Caco-2 (cell line): Measurements from ENCODE around the gene SERPINB6. TPM values are rescaled to one million over a fixed set of nuclear protein-coding genes. Genes with fewer than 3 reads are reported as not detected.
A peak's percentile ranks its signal among the peaks of the same experiment; 100 is the strongest.
"Not testable (repeated sequence)": the region's sequence is repeated elsewhere in the genome, so short reads cannot be mapped to it uniquely, and the experiment has no call there.

ENCODE experiments used
- BruUV-seq: library from RNA; stranded (reverse); fragments of 400-500 nt; replicated peaks from 2 replicates; lab custom pipeline; 2021; lab: Mats Ljungman, UMichigan
- CTCF ChIA-PET: fragments of 300-600 bp; sonication (Branson Sonifier 250); formaldehyde crosslinking; loops from one replicate; lab custom pipeline; 2022; ENCODE audit warnings: antibody characterized with exemption; lab: Charles Lee
- POLR2A ChIA-PET: fragments of 300-600 bp; sonication (Branson Sonifier 250); formaldehyde crosslinking; loops from one replicate; lab custom pipeline; 2022; ENCODE audit warnings: antibody characterized with exemption; lab: Charles Lee
- DNase-seq, 2 experiments: peaks; one replicate each; pipeline versions ENCODE4 v3.0.0 to v3.0.0-alpha.2; 2020 to 2022
- H3K27me3 ChIP-seq: replicated peaks from 2 replicates; pipeline ENCODE4 v1.6.0; 2011; ENCODE audit warnings: low read length; ENCODE audit not compliant: control insufficient read depth, insufficient read depth
- H3K36me3 ChIP-seq: 2 replicates; pipeline ENCODE4 v1.5.1; 2011; ENCODE audit warnings: low read length; ENCODE audit not compliant: control insufficient read depth, insufficient read depth
- H3K4me1 ChIP-seq: fragments of 250-450 bp; sonication (Bioruptor Pico); 2 replicates; pipeline ENCODE4 v1.5.1; 2020; ENCODE audit warnings: mild to moderate bottlenecking
- H3K4me3 ChIP-seq: 2 replicates; pipeline ENCODE4 v1.5.1; 2011; ENCODE audit warnings: low read depth, mild to moderate bottlenecking, control low read depth, low read length
- H3K9me3 ChIP-seq: fragments of 250-450 bp; sonication (Bioruptor Pico); 2 replicates; pipeline ENCODE4 v1.5.1; 2020; ENCODE audit warnings: mild to moderate bottlenecking, moderate library complexity
- H3K27ac Mint-ChIP-seq: one replicate; pipeline ENCODE4 v1.8.0; 2022; ENCODE audit warnings: mixed read lengths; ENCODE audit not compliant: unreplicated experiment
- H3K27me3 Mint-ChIP-seq: one replicate; pipeline ENCODE4 v1.8.0; 2022; ENCODE audit warnings: mixed read lengths; ENCODE audit not compliant: insufficient read depth, unreplicated experiment
- H3K36me3 Mint-ChIP-seq: one replicate; pipeline ENCODE4 v1.8.0; 2022; ENCODE audit warnings: mild to moderate bottlenecking, mixed read lengths; ENCODE audit not compliant: insufficient read depth, unreplicated experiment
- H3K4me1 Mint-ChIP-seq: one replicate; pipeline ENCODE4 v1.8.0; 2022; ENCODE audit warnings: low read depth, mixed read lengths; ENCODE audit not compliant: unreplicated experiment
- H3K4me3 Mint-ChIP-seq: one replicate; pipeline ENCODE4 v1.8.0; 2022; ENCODE audit warnings: mild to moderate bottlenecking, moderate library complexity, mixed read lengths; ENCODE audit not compliant: unreplicated experiment
- H3K9me3 Mint-ChIP-seq: one replicate; pipeline ENCODE4 v1.8.0; 2022; ENCODE audit warnings: mixed read lengths; ENCODE audit not compliant: unreplicated experiment
- intact Hi-C: fragments of 100-400 bp; cut with micrococcal nuclease; formaldehyde crosslinking; loops from one replicate; pipeline ENCODE4 v1.10.0; 2022; ENCODE audit not compliant: unreplicated experiment
- total RNA-seq: library from RNA; stranded (reverse); gene quantifications from 2 replicates; pipeline ENCODE4 v1.2.3, GENCODE V29; 2022
- TF ChIP-seq, protein P1 (sequence below), 2 experiments: fragments of 200-600 bp in 1 of 2; IDR thresholded peaks; 1 replicate in 1 of 2; 2 replicates in 1 of 2; pipeline versions ENCODE4 v1.5.1 to v1.8.0; 2011 to 2022; ENCODE audit warnings: antibody characterized with exemption in 1 of 2, control low read depth in 1 of 2, inconsistent platforms in 1 of 2, low read depth in 1 of 2, low read length in 1 of 2, mild to moderate bottlenecking in 1 of 2, moderate library complexity in 1 of 2; ENCODE audit not compliant: insufficient read depth in 1 of 2, severe bottlenecking in 1 of 2, unreplicated experiment in 1 of 2

Gene SERPINB6
- total RNA-seq, 1 experiment from 2014 or later = 60.0 TPM

DNA sequence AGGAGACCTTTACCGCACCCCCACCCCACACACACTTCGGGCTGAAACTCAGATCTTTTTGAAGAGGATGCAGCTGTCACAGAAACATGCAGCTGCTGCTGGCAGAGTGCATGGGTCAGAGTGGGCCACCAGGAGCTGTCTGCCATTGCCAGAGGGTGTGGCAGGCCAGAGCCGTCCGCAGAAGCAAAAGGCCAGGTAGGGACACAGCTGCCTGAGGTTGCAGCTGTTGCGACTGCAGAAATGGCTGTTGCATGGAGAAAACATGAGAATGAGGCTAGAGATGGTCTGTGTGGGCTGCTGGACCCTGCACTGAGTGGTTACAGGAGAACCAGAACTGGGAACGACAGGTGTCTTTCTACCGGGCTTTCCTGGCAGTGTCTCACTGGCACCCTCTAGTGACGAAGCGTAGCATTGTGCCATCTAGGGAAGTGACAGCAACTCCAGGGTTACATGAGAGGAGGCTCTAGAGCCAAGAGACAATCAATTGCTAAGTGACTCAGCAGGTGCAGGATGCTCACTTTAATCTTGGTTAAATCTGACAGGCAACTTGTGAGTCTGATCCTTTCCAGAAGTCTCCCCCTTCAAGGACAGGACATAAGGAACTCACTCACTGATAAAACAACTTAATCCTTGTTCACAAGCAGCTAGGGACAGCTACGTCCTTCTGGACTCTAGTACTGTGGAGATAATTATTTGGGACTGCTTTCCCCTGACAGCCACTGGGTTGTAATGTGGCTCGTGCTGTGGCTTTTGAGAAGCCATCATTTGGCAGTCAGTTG lies 39.2 kb downstream of the SERPINB6 start:
- Mint-ChIP-seq H3K36me3 (no peaks in the 10 kb centered on the region), H3K4me1 (peaks cover 11% of the 10 kb centered on the region), H3K27me3 (no peaks in the 10 kb centered on the region), H3K4me3 (no peak overlapping the region), H3K9me3 (no peaks in the 10 kb centered on the region), H3K27ac (no peak overlapping the region)
- no peaks in the 10 kb centered on the region for H3K36me3 ChIP-seq
- BruUV-seq = no TSS peak
- no peaks in the 10 kb centered on the region for H3K27me3 ChIP-seq
- CTCF ChIA-PET = interaction anchor here (0.6 to 2.8 kb wide), 11 partner anchors 18 to 141 kb away, joined by 3 to 27 read pairs (median 4); partner anchors contain the start of gene SERPINB1
- peak; percentile 85 to 90 for DNase-seq
- no peaks in the 10 kb centered on the region for H3K4me1 ChIP-seq
- TF ChIP-seq, protein P1, sequence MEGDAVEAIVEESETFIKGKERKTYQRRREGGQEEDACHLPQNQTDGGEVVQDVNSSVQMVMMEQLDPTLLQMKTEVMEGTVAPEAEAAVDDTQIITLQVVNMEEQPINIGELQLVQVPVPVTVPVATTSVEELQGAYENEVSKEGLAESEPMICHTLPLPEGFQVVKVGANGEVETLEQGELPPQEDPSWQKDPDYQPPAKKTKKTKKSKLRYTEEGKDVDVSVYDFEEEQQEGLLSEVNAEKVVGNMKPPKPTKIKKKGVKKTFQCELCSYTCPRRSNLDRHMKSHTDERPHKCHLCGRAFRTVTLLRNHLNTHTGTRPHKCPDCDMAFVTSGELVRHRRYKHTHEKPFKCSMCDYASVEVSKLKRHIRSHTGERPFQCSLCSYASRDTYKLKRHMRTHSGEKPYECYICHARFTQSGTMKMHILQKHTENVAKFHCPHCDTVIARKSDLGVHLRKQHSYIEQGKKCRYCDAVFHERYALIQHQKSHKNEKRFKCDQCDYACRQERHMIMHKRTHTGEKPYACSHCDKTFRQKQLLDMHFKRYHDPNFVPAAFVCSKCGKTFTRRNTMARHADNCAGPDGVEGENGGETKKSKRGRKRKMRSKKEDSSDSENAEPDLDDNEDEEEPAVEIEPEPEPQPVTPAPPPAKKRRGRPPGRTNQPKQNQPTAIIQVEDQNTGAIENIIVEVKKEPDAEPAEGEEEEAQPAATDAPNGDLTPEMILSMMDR (IDR thresholded peaks at IDR 0.05; ENCODE audit: insufficient read depth in 1 of 2, low read depth in 1 of 2, low read length in 1 of 2, severe bottlenecking in 1 of 2, unreplicated experiment in 1 of 2) = peak; percentile 91 to 97
- POLR2A ChIA-PET = interaction anchor here (0.6 to 1.0 kb wide), 2 partner anchors 86 to 91 kb away, joined by 3 read pairs; partner anchors contain the start of gene SERPINB1
- H3K9me3 ChIP-seq = no peaks in the 10 kb centered on the region
- H3K4me3 ChIP-seq = no peak overlapping the region
- intact Hi-C loops = loop anchor here (1.0 to 5.0 kb wide), 6 partner anchors 21 to 141 kb away; no protein-coding TSS in a partner anchor

DNA sequence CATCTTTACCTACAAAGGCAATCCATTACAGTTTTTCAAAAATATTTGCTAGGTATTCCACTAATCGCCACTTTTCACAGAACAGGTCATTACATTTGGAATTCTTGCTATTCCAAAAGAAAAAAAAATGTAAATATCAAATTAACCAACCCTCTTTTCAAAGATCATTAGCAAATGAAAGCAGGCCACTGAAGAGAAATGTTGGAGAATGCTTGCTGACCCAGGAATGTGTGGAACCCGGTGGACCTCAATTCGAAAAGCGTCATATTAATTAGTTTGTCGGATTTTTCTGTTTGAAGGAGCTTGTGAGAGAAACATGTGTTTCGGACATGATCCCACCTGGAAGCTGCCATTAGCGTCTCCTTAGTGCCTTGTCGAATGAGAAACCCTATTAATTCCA lies 40.3 kb downstream of the SERPINB6 start:
- H3K27me3 Mint-ChIP-seq = no peaks in the 10 kb centered on the region
- H3K9me3 Mint-ChIP-seq = no peaks in the 10 kb centered on the region
- TF ChIP-seq, protein P1 (IDR thresholded peaks at IDR 0.05; ENCODE audit: insufficient read depth in 1 of 2, low read depth in 1 of 2, low read length in 1 of 2, severe bottlenecking in 1 of 2, unreplicated experiment in 1 of 2) = no peak
- H3K36me3 Mint-ChIP-seq = no peaks in the 10 kb centered on the region
- Histone ChIP-seq H3K27me3 (no peaks in the 10 kb centered on the region), H3K4me1 (peaks cover 10% of the 10 kb centered on the region), H3K36me3 (no peaks in the 10 kb centered on the region), H3K4me3 (no peak overlapping the region), H3K9me3 (no peaks in the 10 kb centered on the region)
- intact Hi-C loops = loop anchor here (5.0 kb wide), 1 partner anchor 39 kb away; no protein-coding TSS in a partner anchor
- H3K27ac Mint-ChIP-seq = no peak overlapping the region
- POLR2A ChIA-PET = no interaction called here
- CTCF ChIA-PET = interaction anchor here (1.8 to 2.8 kb wide), 5 partner anchors 39 to 140 kb away, joined by 7 to 27 read pairs (median 12); no protein-coding TSS in a partner anchor
- DNase-seq = peak in 1 of 2 experiments; percentile 12
- peaks cover 19% of the 10 kb centered on the region for H3K4me1 Mint-ChIP-seq
- H3K4me3 Mint-ChIP-seq = no peak overlapping the region
- BruUV-seq = no TSS peak

DNA sequence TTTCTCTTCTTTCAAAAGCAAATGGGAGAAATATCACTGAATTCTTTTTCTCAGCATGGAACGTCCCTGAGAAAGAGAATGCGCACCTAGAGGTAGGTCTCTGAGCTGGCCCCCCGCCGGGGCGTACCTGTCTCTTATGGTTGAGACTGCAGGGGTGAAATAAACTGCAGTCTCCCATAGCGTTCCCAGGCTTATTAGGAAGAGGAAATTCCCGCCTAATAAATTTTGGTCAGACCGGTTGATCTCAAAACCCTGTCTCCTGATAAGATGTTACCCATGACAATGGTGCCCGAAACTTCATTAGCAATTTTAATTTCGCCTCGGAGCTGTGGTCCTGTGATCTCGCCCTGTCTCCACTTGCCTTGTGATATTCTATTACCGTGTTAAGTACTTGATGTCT lies 43.4 kb downstream of the SERPINB6 start:
- H3K27ac Mint-ChIP-seq, CTCF ChIA-PET: not testable (repeated sequence)

DNA sequence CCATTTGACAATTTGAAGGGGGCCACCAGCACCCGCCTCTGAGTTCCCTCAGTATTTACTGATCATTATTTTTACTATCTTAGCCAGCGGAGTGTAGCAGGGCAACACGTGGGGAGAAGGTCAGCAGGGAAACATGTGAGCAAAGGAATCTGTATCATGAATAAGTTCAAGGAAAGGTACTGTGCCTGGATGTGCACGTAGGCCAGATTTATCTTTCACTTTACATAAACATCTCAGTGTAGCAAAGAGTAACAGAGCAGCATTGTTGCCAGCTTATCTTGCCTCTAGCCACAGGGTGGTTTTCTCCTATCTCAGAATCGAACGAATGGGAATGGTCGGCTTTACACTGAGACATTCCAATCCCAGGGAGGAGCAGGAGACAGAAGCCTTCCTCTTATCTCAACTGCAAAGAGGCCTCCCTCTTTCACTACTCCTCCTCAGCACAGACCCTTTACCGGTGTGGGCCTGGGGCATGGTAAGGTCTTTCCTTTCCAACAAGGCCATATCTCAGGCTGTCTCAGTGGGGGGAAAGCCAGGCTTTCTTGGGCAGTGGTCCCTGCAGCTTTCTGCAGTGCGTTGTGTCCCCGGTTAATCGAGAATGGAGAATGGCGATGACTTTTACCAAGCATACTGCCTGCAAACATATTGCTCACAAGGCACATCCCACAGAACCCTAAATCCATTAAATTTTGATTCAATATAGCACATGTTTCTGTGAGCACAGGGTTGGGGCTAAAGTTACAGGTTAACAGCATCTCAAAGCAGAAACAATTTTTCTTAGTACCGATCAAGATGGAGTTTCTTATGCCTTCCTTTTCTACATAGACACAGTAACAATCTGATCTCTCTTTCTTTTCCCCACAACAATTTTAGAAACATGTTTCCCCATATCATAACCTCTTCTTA lies 45.3 kb downstream of the SERPINB6 start:
- H3K4me1 ChIP-seq = peaks cover 14% of the 10 kb centered on the region
- Mint-ChIP-seq H3K4me1 (peaks cover 20% of the 10 kb centered on the region), H3K27ac (peak overlapping the region; percentile 63), H3K4me3 (peak overlapping the region; percentile 60)
- H3K27me3 ChIP-seq, H3K36me3 Mint-ChIP-seq, H3K27me3 Mint-ChIP-seq, H3K36me3 ChIP-seq, H3K4me3 ChIP-seq, H3K9me3 ChIP-seq, intact Hi-C loops, H3K9me3 Mint-ChIP-seq: not testable (repeated sequence)
- POLR2A ChIA-PET = interaction anchor here (0.8 to 1.0 kb wide), 3 partner anchors 10 to 161 kb away, joined by 3 to 7 read pairs (median 5); partner anchors contain the start of gene WRNIP1
- BruUV-seq = TSS peak; percentile 41
- DNase-seq = peak; percentile 70 to 84
- CTCF ChIA-PET = interaction anchor here (0.7 to 1.0 kb wide), 3 partner anchors 15 to 135 kb away, joined by 3 to 5 read pairs (median 3); no protein-coding TSS in a partner anchor

More for the DNA sequence above, 43.4 kb downstream of the SERPINB6 start:
- BruUV-seq, H3K36me3 ChIP-seq, H3K9me3 ChIP-seq, H3K27me3 Mint-ChIP-seq, intact Hi-C loops, H3K36me3 Mint-ChIP-seq, H3K9me3 Mint-ChIP-seq, H3K27me3 ChIP-seq, H3K4me3 ChIP-seq, POLR2A ChIA-PET, H3K4me3 Mint-ChIP-seq, DNase-seq: not testable (repeated sequence)
- H3K4me1 Mint-ChIP-seq = peaks cover 30% of the 10 kb centered on the region
- peaks cover 14% of the 10 kb centered on the region for H3K4me1 ChIP-seq
